DOHH2 (cell line): Measurements from ENCODE around the gene GAB2.

Experiments used
- H3F3A ChIP-seq: fragments of 200-600 bp; sonication (generic), shearing (Covaris generic); 2 replicates; pipeline ENCODE4 v1.6.0; 2016; ENCODE audit warnings: antibody characterized with exemption, mild to moderate bottlenecking; ENCODE audit not compliant: control insufficient read depth, insufficient read depth
- H3K27ac ChIP-seq: fragments of 200-600 bp; sonication (generic); 2 replicates; pipeline ENCODE4 v1.5.1; 2014; ENCODE audit warnings: low read depth, mild to moderate bottlenecking, low read length, moderate library complexity
- H3K27me3 ChIP-seq: fragments of 200-600 bp; sonication (generic); 2 replicates; pipeline ENCODE4 v1.6.1; 2014; ENCODE audit warnings: mild to moderate bottlenecking, low read length, mixed read lengths; ENCODE audit not compliant: control insufficient read depth
- H3K36me3 ChIP-seq: fragments of 200-600 bp; sonication (generic); 2 replicates; pipeline ENCODE4 v1.6.1; 2014; ENCODE audit warnings: mild to moderate bottlenecking, low read length, moderate library complexity, mixed read lengths; ENCODE audit not compliant: control insufficient read depth
- H3K4me1 ChIP-seq: fragments of 200-600 bp; sonication (generic); 2 replicates; pipeline ENCODE4 v1.6.1; 2014; ENCODE audit warnings: mild to moderate bottlenecking, low read length, mixed read lengths; ENCODE audit not compliant: control insufficient read depth
- H3K4me2 ChIP-seq: fragments of 200-600 bp; sonication (generic); 2 replicates; pipeline ENCODE4 v1.6.0; 2014; ENCODE audit warnings: mild to moderate bottlenecking, low read length, moderate library complexity
- H3K4me3 ChIP-seq: fragments of 200-600 bp; sonication (generic); 2 replicates; pipeline ENCODE4 v1.5.1; 2014; ENCODE audit warnings: mild to moderate bottlenecking, low read length, mixed read lengths
- H3K79me2 ChIP-seq: fragments of 200-600 bp; sonication (generic); 2 replicates; pipeline ENCODE4 v1.6.1; 2014; ENCODE audit warnings: mild to moderate bottlenecking, low read length, mixed read lengths; ENCODE audit not compliant: control insufficient read depth
- H3K9me2 ChIP-seq: fragments of 200-600 bp; sonication (generic); replicated peaks from 2 replicates; pipeline ENCODE4 v1.6.1; 2014; ENCODE audit warnings: mild to moderate bottlenecking, low read length, mixed read lengths; ENCODE audit not compliant: control insufficient read depth
- H3K9me3 ChIP-seq: fragments of 200-600 bp; sonication (generic); 2 replicates; pipeline ENCODE4 v1.6.1; 2014; ENCODE audit warnings: antibody characterized with exemption, low read length, mixed read lengths; ENCODE audit not compliant: control insufficient read depth, insufficient read depth
- H4K20me1 ChIP-seq: fragments of 200-600 bp; sonication (generic); 2 replicates; pipeline ENCODE4 v1.6.0; 2014; ENCODE audit warnings: low read depth, mild to moderate bottlenecking, antibody characterized with exemption, low read length, moderate library complexity; ENCODE audit not compliant: control insufficient read depth, insufficient read depth
- CTCF ChIP-seq: fragments of 200-600 bp; sonication (generic); IDR thresholded peaks from one replicate; pipeline ENCODE4 v1.5.1; 2014; ENCODE audit warnings: antibody characterized with exemption, mild to moderate bottlenecking, low read depth, low read length; ENCODE audit not compliant: poor library complexity, severe bottlenecking
- EZH2phosphoT487 ChIP-seq: fragments of 200-600 bp; sonication (generic); IDR thresholded peaks from 2 replicates; pipeline ENCODE4 v1.6.1; 2017; ENCODE audit warnings: borderline replicate concordance, mild to moderate bottlenecking, antibody characterized with exemption, low read length, moderate library complexity, mixed read lengths

The GAB2 gene

GRCh38 chr11:78449866-78450265, 32.2 kb upstream of the GAB2 start:
- no peak overlapping the region for H3K4me3 ChIP-seq
- no peaks in the 10 kb centered on the region for H3K79me2 ChIP-seq
- H3K27ac ChIP-seq, result no peak overlapping the region
- H3K4me2 ChIP-seq, result no peak overlapping the region
- no peaks in the 10 kb centered on the region for H3K9me3 ChIP-seq
- no peaks in the 10 kb centered on the region for H3K36me3 ChIP-seq
- TF ChIP-seq CTCF (no peak), EZH2phosphoT487 (no peak)
- no peaks in the 10 kb centered on the region for H3K4me1 ChIP-seq
- no peaks in the 10 kb centered on the region for H4K20me1 ChIP-seq
- H3K9me2 ChIP-seq, result no peaks in the 10 kb centered on the region
- H3K27me3 ChIP-seq, result no peaks in the 10 kb centered on the region
- H3F3A ChIP-seq, result no peaks in the 10 kb centered on the region

GRCh38 chr11:78446210-78446609, 28.6 kb upstream of the GAB2 start:
- H3K4me2 ChIP-seq, result no peak overlapping the region
- TF ChIP-seq CTCF (no peak), EZH2phosphoT487 (no peak)
- no peaks in the 10 kb centered on the region for H3K9me2 ChIP-seq
- H3K36me3 ChIP-seq, result peaks cover 16% of the 10 kb centered on the region
- H3K27ac ChIP-seq, result no peak overlapping the region
- H3F3A ChIP-seq, result no peaks in the 10 kb centered on the region
- no peaks in the 10 kb centered on the region for H4K20me1 ChIP-seq
- H3K4me1 ChIP-seq, result no peaks in the 10 kb centered on the region
- no peaks in the 10 kb centered on the region for H3K79me2 ChIP-seq
- H3K27me3 ChIP-seq, result no peaks in the 10 kb centered on the region
- H3K4me3 ChIP-seq, result no peak overlapping the region
- H3K9me3 ChIP-seq, result no peaks in the 10 kb centered on the region

GRCh38 chr11:78444726-78445125, 27.1 kb upstream of the GAB2 start:
- Histone ChIP-seq H3K4me1 (peaks cover 5% of the 10 kb centered on the region), H3K4me2 (no peak overlapping the region), H3K36me3 (peaks cover 20% of the 10 kb centered on the region), H3K79me2 (no peaks in the 10 kb centered on the region), H3K4me3 (no peak overlapping the region), H3K27me3 (no peaks in the 10 kb centered on the region), H3K9me2 (no peaks in the 10 kb centered on the region), H4K20me1 (no peaks in the 10 kb centered on the region), H3K27ac (no peak overlapping the region), H3F3A (no peaks in the 10 kb centered on the region), H3K9me3 (no peaks in the 10 kb centered on the region)
- no peak for TF ChIP-seq CTCF
- no peak for TF ChIP-seq EZH2phosphoT487

- Histone ChIP-seq H3K27ac (no peak overlapping the region), H3K79me2 (no peaks in the 10 kb centered on the region), H3K4me2 (no peak overlapping the region), H3K36me3 (peaks cover 28% of the 10 kb centered on the region), H3K9me3 (no peaks in the 10 kb centered on the region), H4K20me1 (no peaks in the 10 kb centered on the region), H3F3A (no peaks in the 10 kb centered on the region), H3K4me1 (peaks cover 22% of the 10 kb centered on the region), H3K9me2 (no peaks in the 10 kb centered on the region), H3K27me3 (no peaks in the 10 kb centered on the region), H3K4me3 (no peak overlapping the region)
- TF ChIP-seq CTCF, result no peak
- no peak for TF ChIP-seq EZH2phosphoT487
Measured at GRCh38 chr11:78441956-78442355, 24.3 kb upstream of the GAB2 start.
